K562 (cell line): ENCODE results near the gene ARMC8. TPM values are rescaled to one million over a fixed set of nuclear protein-coding genes. Genes with fewer than 3 reads are reported as not detected.

Experiments
- DMBX1 ChIP-seq: fragments of 250-450 bp; sonication (Bioruptor Pico); IDR thresholded peaks from 2 replicates; pipeline ENCODE4 v1.8.0; 2022; ENCODE audit warnings: inconsistent platforms, mild to moderate bottlenecking, moderate library complexity, borderline replicate concordance
- GATAD2A ChIP-seq: fragments of 450-650 bp; IDR thresholded peaks from 2 replicates; pipeline ENCODE4 v1.6.1; 2017
- IRF2 ChIP-seq: sonication (generic); formaldehyde crosslinking; IDR thresholded peaks from 2 replicates; pipeline ENCODE4 v1.8.1; 2022; ENCODE audit warnings: mild to moderate bottlenecking, missing genetic modification reagents
- polyA plus RNA-seq, 8 experiments: library from polyadenylated mRNA; depleted of rRNA in 4 of 8; stranded (reverse) in 5 of 8; unstranded in 3 of 8; fragments of >200 nt; fragmentation: Nextera tagmentation in 2 of 8; fragmentation: Illumina TruSeq in 1 of 8; extraction: Ambion mirVana in 2 of 8; extraction: Trizol in 1 of 8; gene quantifications; 2 replicates each; pipeline versions ENCODE4 v1.2.1 to v1.2.3, GENCODE V29; 2011 to 2014; ENCODE audit warnings: inconsistent platforms in 1 of 8, missing spikeins in 1 of 8
- total RNA-seq, 7 experiments: library from RNA; depleted of rRNA in 6 of 7; stranded (reverse); fragments of >200 nt in 6 of 7; fragmentation: Illumina TruSeq in 2 of 7; extraction: Trizol in 2 of 7; gene quantifications; 2 replicates each; pipeline versions ENCODE4 v1.2.1 to v1.2.3, GENCODE V29; 2011 to 2021; ENCODE audit warnings: low replicate concordance in 1 of 7
- TF ChIP-seq, protein P1 (sequence below), 2 experiments: fragments of 450-650 bp; IDR thresholded peaks; 2 replicates each; pipeline ENCODE4 v1.6.1; 2016; ENCODE audit warnings: mild to moderate bottlenecking in 2 of 2, borderline replicate concordance in 1 of 2, low read depth in 1 of 2, moderate library complexity in 1 of 2
- TF ChIP-seq, protein P2 (sequence below): fragments of 200-600 bp; sonication (generic); IDR thresholded peaks from one replicate; pipeline ENCODE4 v1.6.1; 2012; ENCODE audit warnings: mild to moderate bottlenecking, low read depth, low read length, inconsistent platforms

ARMC8 gene
- total and polyA plus RNA-seq, 9 of the 15 experiments (the other 6 are each of a cell fraction or from before 2014, with no cell fraction given): 22.4 to 76.1 (median 37.3) TPM

DNA sequence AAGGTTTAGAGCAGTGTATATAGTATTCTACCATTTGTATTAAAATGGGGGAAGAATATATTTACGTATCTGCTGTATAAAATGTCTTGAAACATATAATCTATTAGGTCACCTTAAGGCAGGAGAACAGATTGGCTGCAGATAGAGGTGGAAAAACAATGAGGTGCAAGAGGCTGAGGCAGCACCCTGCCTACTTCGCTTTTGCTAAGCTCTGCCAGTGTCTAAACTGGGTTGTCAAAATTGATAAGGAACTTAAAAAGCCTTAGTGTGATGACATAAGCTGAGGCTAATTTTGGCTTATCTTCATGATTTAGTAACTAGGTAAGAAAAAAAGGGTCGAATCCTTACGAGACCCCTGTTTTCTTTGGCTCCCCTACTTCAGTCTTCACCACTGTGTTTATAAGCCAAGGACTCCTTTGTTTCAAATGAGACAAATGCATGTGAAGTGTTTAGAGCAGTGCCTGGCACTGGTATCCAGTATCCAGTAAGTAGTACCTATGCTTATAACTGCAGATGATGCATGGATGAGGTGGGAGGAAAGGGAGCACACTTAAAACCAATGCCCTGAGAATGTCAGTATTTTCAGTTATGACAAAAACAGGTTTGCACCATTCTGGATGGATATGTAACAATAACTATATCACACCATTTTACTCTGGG is 45.7 kb downstream of the ARMC8 start (continued):
- TF ChIP-seq, protein P1, sequence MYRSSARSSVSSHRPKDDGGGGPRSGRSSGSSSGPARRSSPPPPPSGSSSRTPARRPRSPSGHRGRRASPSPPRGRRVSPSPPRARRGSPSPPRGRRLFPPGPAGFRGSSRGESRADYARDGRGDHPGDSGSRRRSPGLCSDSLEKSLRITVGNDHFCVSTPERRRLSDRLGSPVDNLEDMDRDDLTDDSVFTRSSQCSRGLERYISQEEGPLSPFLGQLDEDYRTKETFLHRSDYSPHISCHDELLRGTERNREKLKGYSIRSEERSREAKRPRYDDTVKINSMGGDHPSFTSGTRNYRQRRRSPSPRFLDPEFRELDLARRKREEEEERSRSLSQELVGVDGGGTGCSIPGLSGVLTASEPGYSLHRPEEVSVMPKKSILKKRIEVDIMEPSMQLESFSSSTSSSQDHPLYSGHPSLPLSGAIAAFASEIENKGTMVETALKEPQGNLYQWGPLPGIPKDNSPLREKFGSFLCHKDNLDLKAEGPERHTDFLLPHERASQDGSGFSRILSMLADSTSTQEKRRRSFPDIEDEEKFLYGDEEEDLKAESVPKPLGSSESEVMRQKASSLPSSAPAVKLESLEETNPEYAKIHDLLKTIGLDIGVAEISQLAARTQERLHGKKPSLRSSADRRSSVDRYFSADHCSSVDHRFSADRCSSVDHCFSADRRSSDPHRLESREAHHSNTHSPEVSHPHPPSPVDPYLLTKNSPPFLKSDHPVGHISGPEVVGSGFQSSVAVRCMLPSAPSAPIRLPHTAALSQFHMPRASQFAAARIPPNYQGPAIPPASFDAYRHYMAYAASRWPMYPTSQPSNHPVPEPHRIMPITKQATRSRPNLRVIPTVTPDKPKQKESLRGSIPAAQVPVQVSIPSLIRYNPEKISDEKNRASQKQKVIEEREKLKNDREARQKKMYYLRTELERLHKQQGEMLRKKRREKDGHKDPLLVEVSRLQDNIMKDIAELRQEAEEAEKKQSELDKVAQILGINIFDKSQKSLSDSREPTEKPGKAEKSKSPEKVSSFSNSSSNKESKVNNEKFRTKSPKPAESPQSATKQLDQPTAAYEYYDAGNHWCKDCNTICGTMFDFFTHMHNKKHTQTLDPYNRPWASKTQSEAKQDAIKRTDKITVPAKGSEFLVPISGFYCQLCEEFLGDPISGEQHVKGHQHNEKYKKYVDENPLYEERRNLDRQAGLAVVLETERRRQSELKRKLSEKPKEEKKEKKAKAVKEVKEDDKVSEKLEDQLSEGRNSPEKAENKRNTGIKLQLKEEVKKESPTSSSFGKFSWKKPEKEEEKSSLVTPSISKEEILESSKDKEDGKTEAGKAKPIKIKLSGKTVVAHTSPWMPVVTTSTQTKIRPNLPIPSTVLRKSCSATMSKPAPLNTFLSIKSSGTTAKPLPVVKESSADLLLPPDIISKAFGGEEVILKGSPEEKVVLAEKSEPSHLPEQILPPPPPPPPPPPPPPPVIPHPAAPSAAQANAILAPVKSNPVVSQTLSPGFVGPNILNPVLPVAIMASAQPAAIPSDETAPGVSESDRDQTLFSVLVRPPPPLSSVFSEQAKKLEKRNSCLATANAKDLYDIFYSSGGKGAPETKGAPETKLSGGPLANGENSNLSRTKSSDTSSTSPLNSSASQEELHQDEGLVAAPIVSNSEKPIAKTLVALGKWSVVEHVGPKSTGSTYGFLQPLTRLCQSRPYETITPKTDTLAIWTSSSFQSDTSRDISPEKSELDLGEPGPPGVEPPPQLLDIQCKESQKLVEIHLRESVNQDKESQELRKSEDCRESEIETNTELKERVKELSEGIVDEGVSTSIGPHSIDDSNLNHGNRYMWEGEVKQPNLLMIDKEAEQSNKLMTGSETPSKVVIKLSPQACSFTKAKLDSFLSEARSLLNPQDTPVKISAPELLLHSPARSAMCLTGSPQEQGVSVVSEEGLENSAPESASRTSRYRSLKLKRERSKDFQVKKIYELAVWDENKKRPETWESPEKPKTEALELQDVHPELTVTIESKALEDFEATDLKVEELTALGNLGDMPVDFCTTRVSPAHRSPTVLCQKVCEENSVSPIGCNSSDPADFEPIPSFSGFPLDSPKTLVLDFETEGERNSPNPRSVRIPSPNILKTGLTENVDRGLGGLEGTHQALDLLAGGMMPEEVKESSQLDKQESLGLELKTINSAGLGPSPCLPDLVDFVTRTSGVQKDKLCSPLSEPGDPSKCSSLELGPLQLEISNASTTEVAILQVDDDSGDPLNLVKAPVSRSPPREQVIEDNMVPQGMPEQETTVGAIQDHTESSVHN (IDR thresholded peaks at IDR 0.05; ENCODE audit: borderline replicate concordance in 1 of 2, low read depth in 1 of 2): no peak
- TF ChIP-seq GATAD2A (no peak), DMBX1 (CRISPR knock-in tag) (no peak), IRF2 (CRISPR knock-in tag) (no peak)
- TF ChIP-seq, protein P2, sequence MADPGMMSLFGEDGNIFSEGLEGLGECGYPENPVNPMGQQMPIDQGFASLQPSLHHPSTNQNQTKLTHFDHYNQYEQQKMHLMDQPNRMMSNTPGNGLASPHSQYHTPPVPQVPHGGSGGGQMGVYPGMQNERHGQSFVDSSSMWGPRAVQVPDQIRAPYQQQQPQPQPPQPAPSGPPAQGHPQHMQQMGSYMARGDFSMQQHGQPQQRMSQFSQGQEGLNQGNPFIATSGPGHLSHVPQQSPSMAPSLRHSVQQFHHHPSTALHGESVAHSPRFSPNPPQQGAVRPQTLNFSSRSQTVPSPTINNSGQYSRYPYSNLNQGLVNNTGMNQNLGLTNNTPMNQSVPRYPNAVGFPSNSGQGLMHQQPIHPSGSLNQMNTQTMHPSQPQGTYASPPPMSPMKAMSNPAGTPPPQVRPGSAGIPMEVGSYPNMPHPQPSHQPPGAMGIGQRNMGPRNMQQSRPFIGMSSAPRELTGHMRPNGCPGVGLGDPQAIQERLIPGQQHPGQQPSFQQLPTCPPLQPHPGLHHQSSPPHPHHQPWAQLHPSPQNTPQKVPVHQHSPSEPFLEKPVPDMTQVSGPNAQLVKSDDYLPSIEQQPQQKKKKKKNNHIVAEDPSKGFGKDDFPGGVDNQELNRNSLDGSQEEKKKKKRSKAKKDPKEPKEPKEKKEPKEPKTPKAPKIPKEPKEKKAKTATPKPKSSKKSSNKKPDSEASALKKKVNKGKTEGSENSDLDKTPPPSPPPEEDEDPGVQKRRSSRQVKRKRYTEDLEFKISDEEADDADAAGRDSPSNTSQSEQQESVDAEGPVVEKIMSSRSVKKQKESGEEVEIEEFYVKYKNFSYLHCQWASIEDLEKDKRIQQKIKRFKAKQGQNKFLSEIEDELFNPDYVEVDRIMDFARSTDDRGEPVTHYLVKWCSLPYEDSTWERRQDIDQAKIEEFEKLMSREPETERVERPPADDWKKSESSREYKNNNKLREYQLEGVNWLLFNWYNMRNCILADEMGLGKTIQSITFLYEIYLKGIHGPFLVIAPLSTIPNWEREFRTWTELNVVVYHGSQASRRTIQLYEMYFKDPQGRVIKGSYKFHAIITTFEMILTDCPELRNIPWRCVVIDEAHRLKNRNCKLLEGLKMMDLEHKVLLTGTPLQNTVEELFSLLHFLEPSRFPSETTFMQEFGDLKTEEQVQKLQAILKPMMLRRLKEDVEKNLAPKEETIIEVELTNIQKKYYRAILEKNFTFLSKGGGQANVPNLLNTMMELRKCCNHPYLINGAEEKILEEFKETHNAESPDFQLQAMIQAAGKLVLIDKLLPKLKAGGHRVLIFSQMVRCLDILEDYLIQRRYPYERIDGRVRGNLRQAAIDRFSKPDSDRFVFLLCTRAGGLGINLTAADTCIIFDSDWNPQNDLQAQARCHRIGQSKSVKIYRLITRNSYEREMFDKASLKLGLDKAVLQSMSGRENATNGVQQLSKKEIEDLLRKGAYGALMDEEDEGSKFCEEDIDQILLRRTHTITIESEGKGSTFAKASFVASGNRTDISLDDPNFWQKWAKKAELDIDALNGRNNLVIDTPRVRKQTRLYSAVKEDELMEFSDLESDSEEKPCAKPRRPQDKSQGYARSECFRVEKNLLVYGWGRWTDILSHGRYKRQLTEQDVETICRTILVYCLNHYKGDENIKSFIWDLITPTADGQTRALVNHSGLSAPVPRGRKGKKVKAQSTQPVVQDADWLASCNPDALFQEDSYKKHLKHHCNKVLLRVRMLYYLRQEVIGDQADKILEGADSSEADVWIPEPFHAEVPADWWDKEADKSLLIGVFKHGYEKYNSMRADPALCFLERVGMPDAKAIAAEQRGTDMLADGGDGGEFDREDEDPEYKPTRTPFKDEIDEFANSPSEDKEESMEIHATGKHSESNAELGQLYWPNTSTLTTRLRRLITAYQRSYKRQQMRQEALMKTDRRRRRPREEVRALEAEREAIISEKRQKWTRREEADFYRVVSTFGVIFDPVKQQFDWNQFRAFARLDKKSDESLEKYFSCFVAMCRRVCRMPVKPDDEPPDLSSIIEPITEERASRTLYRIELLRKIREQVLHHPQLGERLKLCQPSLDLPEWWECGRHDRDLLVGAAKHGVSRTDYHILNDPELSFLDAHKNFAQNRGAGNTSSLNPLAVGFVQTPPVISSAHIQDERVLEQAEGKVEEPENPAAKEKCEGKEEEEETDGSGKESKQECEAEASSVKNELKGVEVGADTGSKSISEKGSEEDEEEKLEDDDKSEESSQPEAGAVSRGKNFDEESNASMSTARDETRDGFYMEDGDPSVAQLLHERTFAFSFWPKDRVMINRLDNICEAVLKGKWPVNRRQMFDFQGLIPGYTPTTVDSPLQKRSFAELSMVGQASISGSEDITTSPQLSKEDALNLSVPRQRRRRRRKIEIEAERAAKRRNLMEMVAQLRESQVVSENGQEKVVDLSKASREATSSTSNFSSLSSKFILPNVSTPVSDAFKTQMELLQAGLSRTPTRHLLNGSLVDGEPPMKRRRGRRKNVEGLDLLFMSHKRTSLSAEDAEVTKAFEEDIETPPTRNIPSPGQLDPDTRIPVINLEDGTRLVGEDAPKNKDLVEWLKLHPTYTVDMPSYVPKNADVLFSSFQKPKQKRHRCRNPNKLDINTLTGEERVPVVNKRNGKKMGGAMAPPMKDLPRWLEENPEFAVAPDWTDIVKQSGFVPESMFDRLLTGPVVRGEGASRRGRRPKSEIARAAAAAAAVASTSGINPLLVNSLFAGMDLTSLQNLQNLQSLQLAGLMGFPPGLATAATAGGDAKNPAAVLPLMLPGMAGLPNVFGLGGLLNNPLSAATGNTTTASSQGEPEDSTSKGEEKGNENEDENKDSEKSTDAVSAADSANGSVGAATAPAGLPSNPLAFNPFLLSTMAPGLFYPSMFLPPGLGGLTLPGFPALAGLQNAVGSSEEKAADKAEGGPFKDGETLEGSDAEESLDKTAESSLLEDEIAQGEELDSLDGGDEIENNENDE: no peak
